NCI-H446 treated with DMSO at 0.1 percent for 48 hours (cell line): ENCODE results near the gene FBXL17.
A peak's percentile ranks its signal among the peaks of the same experiment; 100 is the strongest.
"Not testable (repeated sequence)": the region's sequence is repeated elsewhere in the genome, so short reads cannot be mapped to it uniquely, and the experiment has no call there.

Source experiments
- DNase-seq: peaks from one replicate; lab custom pipeline; 2025; lab: John Stamatoyannopoulos, UW

The FBXL17 gene

GRCh38 chr5:108164574-108164973 is 217.3 kb downstream of the FBXL17 start:
- DNase-seq = no peak

GRCh38 chr5:108152854-108153253 is 229.0 kb downstream of the FBXL17 start:
- not testable (repeated sequence) for DNase-seq

GRCh38 chr5:108149369-108149768 is 232.5 kb downstream of the FBXL17 start:
- DNase-seq = no peak

- DNase-seq = no peak
Observed at GRCh38 chr5:108148715-108149139, 233.2 kb downstream of the FBXL17 start.

- DNase-seq = no peak
Observed at GRCh38 chr5:108146222-108146621, 235.7 kb downstream of the FBXL17 start.

- DNase-seq = no peak
Observed at GRCh38 chr5:108145351-108145750, 236.5 kb downstream of the FBXL17 start.

GRCh38 chr5:108144332-108144731 is 237.6 kb downstream of the FBXL17 start:
- DNase-seq = no peak

- no peak for DNase-seq
Observed at GRCh38 chr5:108143581-108143980, 238.3 kb downstream of the FBXL17 start.

- no peak for DNase-seq
Observed at GRCh38 chr5:108141676-108142075, 240.2 kb downstream of the FBXL17 start.

- DNase-seq = no peak
Observed at GRCh38 chr5:108136493-108136892, 245.4 kb downstream of the FBXL17 start.

- DNase-seq = no peak
Observed at GRCh38 chr5:108129129-108129528, 252.8 kb downstream of the FBXL17 start.

GRCh38 chr5:108125771-108126511 is 256.0 kb downstream of the FBXL17 start:
- DNase-seq = no peak

GRCh38 chr5:108124596-108124995 is 257.3 kb downstream of the FBXL17 start:
- no peak for DNase-seq

- no peak for DNase-seq
Observed at GRCh38 chr5:108122702-108123101, 259.2 kb downstream of the FBXL17 start.

GRCh38 chr5:108118813-108119514 is 262.9 kb downstream of the FBXL17 start:
- DNase-seq = no peak

GRCh38 chr5:108115673-108116072 is 266.2 kb downstream of the FBXL17 start:
- no peak for DNase-seq

GRCh38 chr5:108113950-108114349 is 267.9 kb downstream of the FBXL17 start:
- no peak for DNase-seq

- no peak for DNase-seq
Observed at GRCh38 chr5:108111736-108112135, 270.2 kb downstream of the FBXL17 start.

GRCh38 chr5:108109059-108109458 is 272.8 kb downstream of the FBXL17 start:
- no peak for DNase-seq

- no peak for DNase-seq
Observed at GRCh38 chr5:108104448-108104847, 277.4 kb downstream of the FBXL17 start.

GRCh38 chr5:108102463-108102862 is 279.4 kb downstream of the FBXL17 start:
- DNase-seq = no peak

- no peak for DNase-seq
Observed at GRCh38 chr5:108101821-108102220, 280.1 kb downstream of the FBXL17 start.

GRCh38 chr5:108101130-108101529 is 280.8 kb downstream of the FBXL17 start:
- peak; percentile 65 for DNase-seq

GRCh38 chr5:108094800-108095199 is 287.1 kb downstream of the FBXL17 start:
- DNase-seq = no peak
